A549 (cell line): Measurements from ENCODE around the gene ZPLD1.

ENCODE experiments used
- CTCF ChIP-seq: fragments of >200 bp; sonication (Bioruptor Twin); formaldehyde crosslinking; IDR thresholded peaks from 3 replicates; pipeline ENCODE4 v1.5.1; 2016
- POLR2A ChIP-seq: IDR thresholded peaks from 2 replicates; pipeline ENCODE4 v1.6.1; 2012; ENCODE audit warnings: mild to moderate bottlenecking, low read length
- RAD21 ChIP-seq, 2 experiments: fragments of >200 bp in 1 of 2; sonication (Bioruptor Twin) in 1 of 2; formaldehyde crosslinking in 1 of 2; IDR thresholded peaks in 1 of 2; conservative IDR thresholded peaks in 1 of 2; 2 replicates in 1 of 2; 3 replicates in 1 of 2; pipeline ENCODE4 v1.6.1; 2012 to 2018; ENCODE audit warnings: inconsistent platforms in 1 of 2

- TF ChIP-seq POLR2A (no peak), CTCF (no peak), RAD21 (conservative IDR thresholded peaks at IDR 0.05 in 1 of 2, IDR thresholded peaks at IDR 0.05 in 1 of 2) (no peak)
Measured at GRCh38 chr3:102525624-102526023, 90.8 kb downstream of the ZPLD1 start.
